PC-3 (cell line): Measurements from ENCODE around the gene VGF.

Experiments
- EZH2 ChIP-seq: fragments of 300-600 bp; sonication (generic); IDR thresholded peaks from one replicate; pipeline ENCODE4 v1.6.1; 2017; ENCODE audit warnings: antibody characterized with exemption, mild to moderate bottlenecking, low read length; ENCODE audit not compliant: unreplicated experiment
- EZH2phosphoT487 ChIP-seq: fragments of 300-600 bp; sonication (generic); IDR thresholded peaks from 2 replicates; pipeline ENCODE4 v1.6.1; 2018; ENCODE audit warnings: mild to moderate bottlenecking, antibody characterized with exemption, low read length, borderline replicate concordance
- TF ChIP-seq, protein P1 (sequence below): fragments of 300-600 bp; sonication (generic); conservative IDR thresholded peaks from 2 replicates; pipeline ENCODE4 v1.5.1; 2017; ENCODE audit warnings: antibody characterized with exemption, low read depth, mild to moderate bottlenecking, low read length

DNA sequence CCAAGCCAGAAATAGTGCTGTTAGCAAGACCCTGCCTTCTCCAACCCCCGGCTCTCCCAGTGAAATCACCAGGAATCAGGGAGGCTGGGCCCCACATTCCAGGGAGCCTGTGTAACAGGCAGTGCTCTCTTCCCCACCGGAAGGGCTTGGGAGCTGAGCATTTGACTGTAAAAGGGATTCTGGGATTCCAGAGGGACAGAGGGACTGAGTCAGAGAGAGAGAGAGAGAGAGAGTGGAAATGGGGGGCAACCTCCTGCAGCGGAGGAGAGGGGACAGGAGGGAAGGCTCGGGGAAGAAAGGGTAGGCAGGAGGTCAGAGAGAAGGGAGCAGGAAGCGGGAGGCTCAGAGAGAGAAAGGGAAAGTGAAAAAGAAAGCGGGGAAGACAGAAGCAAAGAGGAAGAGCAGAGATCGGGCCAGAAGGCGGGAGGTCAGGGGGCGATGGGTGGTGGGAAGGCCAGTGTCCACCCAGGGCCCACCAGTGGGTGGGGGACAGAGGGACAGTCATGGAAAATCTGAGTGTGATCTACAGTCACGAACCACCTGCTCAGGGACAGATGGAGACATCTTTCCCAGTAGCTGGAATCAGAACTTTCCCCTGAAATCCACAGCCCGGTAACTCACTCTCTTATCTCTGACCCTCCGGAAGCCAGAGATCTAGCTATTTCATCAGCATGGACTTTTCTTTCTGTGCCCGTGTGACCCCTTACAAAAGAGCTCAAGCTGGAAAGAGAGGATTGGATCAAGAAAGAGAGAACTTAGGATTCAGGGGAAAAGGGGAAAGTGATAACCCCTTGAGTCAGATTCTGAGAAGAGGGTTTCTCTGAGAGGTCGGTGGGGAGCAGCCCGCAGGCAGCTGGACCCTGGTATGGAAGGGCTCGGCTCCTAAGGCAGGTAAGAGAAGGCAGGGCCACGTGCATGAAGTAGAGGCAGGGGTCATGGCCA lies 43.1 kb downstream of the VGF start:
- TF ChIP-seq, protein P1, sequence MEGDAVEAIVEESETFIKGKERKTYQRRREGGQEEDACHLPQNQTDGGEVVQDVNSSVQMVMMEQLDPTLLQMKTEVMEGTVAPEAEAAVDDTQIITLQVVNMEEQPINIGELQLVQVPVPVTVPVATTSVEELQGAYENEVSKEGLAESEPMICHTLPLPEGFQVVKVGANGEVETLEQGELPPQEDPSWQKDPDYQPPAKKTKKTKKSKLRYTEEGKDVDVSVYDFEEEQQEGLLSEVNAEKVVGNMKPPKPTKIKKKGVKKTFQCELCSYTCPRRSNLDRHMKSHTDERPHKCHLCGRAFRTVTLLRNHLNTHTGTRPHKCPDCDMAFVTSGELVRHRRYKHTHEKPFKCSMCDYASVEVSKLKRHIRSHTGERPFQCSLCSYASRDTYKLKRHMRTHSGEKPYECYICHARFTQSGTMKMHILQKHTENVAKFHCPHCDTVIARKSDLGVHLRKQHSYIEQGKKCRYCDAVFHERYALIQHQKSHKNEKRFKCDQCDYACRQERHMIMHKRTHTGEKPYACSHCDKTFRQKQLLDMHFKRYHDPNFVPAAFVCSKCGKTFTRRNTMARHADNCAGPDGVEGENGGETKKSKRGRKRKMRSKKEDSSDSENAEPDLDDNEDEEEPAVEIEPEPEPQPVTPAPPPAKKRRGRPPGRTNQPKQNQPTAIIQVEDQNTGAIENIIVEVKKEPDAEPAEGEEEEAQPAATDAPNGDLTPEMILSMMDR, result no peak
- TF ChIP-seq EZH2phosphoT487 (no peak), EZH2 (no peak)
